Glutamatergic neuron (in vitro differentiated cells): ENCODE results near the gene MIEF1. TPM values are rescaled to one million over a fixed set of nuclear protein-coding genes. Genes with fewer than 3 reads are reported as not detected.

Experiments
- DNase-seq: peaks from one replicate; pipeline ENCODE4 v3.0.0; 2022
- H3K27ac Mint-ChIP-seq: one replicate; pipeline ENCODE4 v1.8.0; 2020; ENCODE audit warnings: mild to moderate bottlenecking, mixed read lengths, inconsistent platforms; ENCODE audit not compliant: unreplicated experiment
- H3K27me3 Mint-ChIP-seq: one replicate; pipeline ENCODE4 v1.8.0; 2020; ENCODE audit warnings: mild to moderate bottlenecking, moderate library complexity, mixed read lengths, inconsistent platforms; ENCODE audit not compliant: unreplicated experiment
- H3K36me3 Mint-ChIP-seq: one replicate; pipeline ENCODE4 v1.8.0; 2020; ENCODE audit warnings: mild to moderate bottlenecking, mixed read lengths, inconsistent platforms; ENCODE audit not compliant: unreplicated experiment
- H3K4me1 Mint-ChIP-seq: one replicate; pipeline ENCODE4 v1.8.0; 2020; ENCODE audit warnings: mild to moderate bottlenecking, low read depth, mixed read lengths, inconsistent platforms; ENCODE audit not compliant: unreplicated experiment
- H3K4me3 Mint-ChIP-seq: one replicate; pipeline ENCODE4 v1.8.0; 2020; ENCODE audit warnings: mild to moderate bottlenecking, mixed read lengths, inconsistent platforms; ENCODE audit not compliant: unreplicated experiment
- H3K9me3 Mint-ChIP-seq: one replicate; pipeline ENCODE4 v1.8.0; 2020; ENCODE audit warnings: mild to moderate bottlenecking, moderate library complexity, mixed read lengths, inconsistent platforms; ENCODE audit not compliant: unreplicated experiment
- CTCF ChIP-seq: fragments of 200-600 bp; sonication (generic); IDR thresholded peaks from one replicate; pipeline ENCODE4 v1.5.0; 2021; ENCODE audit not compliant: partially characterized antibody, unreplicated experiment
- long read RNA-seq: library from polyadenylated mRNA; unstranded; transcript quantifications from one replicate; pipeline ENCODE4 v2.0.0, GENCODE V29; 2020; ENCODE audit not compliant: unreplicated experiment
- total RNA-seq: library from RNA; stranded (reverse); fragmentation: NEBNext Ultra II Directional; extraction: Animal tissue kit (Norgen Biotek cat#: 25700); gene quantifications from one replicate; pipeline ENCODE4 v1.2.1, GENCODE V29; 2021; ENCODE audit not compliant: unreplicated experiment

The MIEF1 gene
- total RNA-seq, result 40.0 TPM
- long read RNA-seq, full-length matches to known transcripts, result 2 of 6 reads
- long read RNA-seq, partial matches to known transcripts, result 1 of 6 reads
- long read RNA-seq, other reads (novel, unspliced or antisense), result 3 of 6 reads

- DNase-seq, result peak; percentile 98
- Mint-ChIP-seq H3K36me3 (peaks cover 8% of the 10 kb centered on the region), H3K27ac (peak within 1 kb of the TSS; percentile 82), H3K4me3 (peak within 1 kb of the TSS; percentile 97), H3K27me3 (peaks cover 7% of the 10 kb centered on the region), H3K4me1 (peaks cover 7% of the 10 kb centered on the region), H3K9me3 (peaks cover 5% of the 10 kb centered on the region)
- no peak for TF ChIP-seq CTCF
Measured at GRCh38 chr22:39502109-39502788, at the start of gene MIEF1. TSS of gene MIEF1 (plus strand) at chr22:39502290. CDS start at chr22:39511295, 9,005 bp downstream.

- Mint-ChIP-seq H3K9me3 (peaks cover 15% of the 10 kb centered on the region), H3K4me1 (peaks cover 16% of the 10 kb centered on the region), H3K27ac (no peak overlapping the region), H3K27me3 (peaks cover 16% of the 10 kb centered on the region), H3K4me3 (no peak overlapping the region), H3K36me3 (peaks cover 5% of the 10 kb centered on the region)
- no peak for TF ChIP-seq CTCF
- no peak for DNase-seq
Measured at GRCh38 chr22:39452740-39453040, 49.4 kb upstream of the MIEF1 start.

GRCh38 chr22:39453765-39454378 is 48.2 kb upstream of the MIEF1 start:
- Mint-ChIP-seq H3K9me3 (peaks cover 15% of the 10 kb centered on the region), H3K27me3 (peaks cover 21% of the 10 kb centered on the region), H3K36me3 (peaks cover 5% of the 10 kb centered on the region), H3K4me3 (no peak overlapping the region), H3K4me1 (peaks cover 19% of the 10 kb centered on the region), H3K27ac (no peak overlapping the region)
- DNase-seq, result no peak
- no peak for TF ChIP-seq CTCF

- peaks cover 5% of the 10 kb centered on the region for H3K36me3 Mint-ChIP-seq
- H3K27ac Mint-ChIP-seq, result no peak overlapping the region
- TF ChIP-seq CTCF, result no peak
Measured at GRCh38 chr22:39454385-39454871, 47.7 kb upstream of the MIEF1 start.

More at GRCh38 chr22:39454385-39454871, 47.7 kb upstream of the MIEF1 start:
- H3K4me3 Mint-ChIP-seq, result no peak overlapping the region
- peaks cover 15% of the 10 kb centered on the region for H3K9me3 Mint-ChIP-seq
- H3K4me1 Mint-ChIP-seq, result peaks cover 19% of the 10 kb centered on the region
- DNase-seq, result no peak
- H3K27me3 Mint-ChIP-seq, result peaks cover 21% of the 10 kb centered on the region
